Body of pancreas (tissue), 4 donors: ENCODE data around the gene ATP2B2. TPM values are rescaled to one million over a fixed set of nuclear protein-coding genes. Genes with fewer than 3 reads are reported as not detected.

Experiments
- ATAC-seq: fragments of 150-250 bp; one replicate; pipeline ENCODE4 v1.9.1; 2016
- DNase-seq, 4 donors: peaks; one replicate each; pipeline ENCODE4 v3.0.0-alpha.2; 2019
- H3K27ac ChIP-seq, 4 donors: fragments of 200-600 bp; sonication (generic); 1 replicate in 3 of 4; 2 replicates in 1 of 4; pipeline versions ENCODE4 v1.5.1 to v1.6.1; 2016 to 2019; ENCODE audit warnings: mild to moderate bottlenecking in 1 of 4, mixed read lengths in 1 of 4, moderate library complexity in 1 of 4
- H3K27me3 ChIP-seq, 2 donors: fragments of 200-600 bp; sonication (generic); one replicate each; pipeline ENCODE4 v1.6.0; 2016; ENCODE audit warnings: mild to moderate bottlenecking in 1 of 2
- H3K36me3 ChIP-seq, 2 donors: fragments of 200-600 bp; sonication (generic); replicated peaks in 1 of 2; 2 replicates each; pipeline ENCODE4 v1.5.1; 2016; ENCODE audit warnings: low read depth in 2 of 2; ENCODE audit not compliant: insufficient read depth in 1 of 2
- H3K4me1 ChIP-seq: fragments of 200-600 bp; sonication (generic); one replicate; pipeline ENCODE4 v1.6.0; 2016
- H3K4me3 ChIP-seq, 2 donors: fragments of 200-600 bp; sonication (generic); 1 replicate in 1 of 2; 2 replicates in 1 of 2; pipeline ENCODE4 v1.5.1; 2016 to 2019
- H3K9me3 ChIP-seq, 3 donors: fragments of 200-600 bp; sonication (generic); 1 replicate in 2 of 3; 2 replicates in 1 of 3; pipeline ENCODE4 v1.5.1; 2016
- CTCF ChIP-seq, 7 experiments: fragments of 450-650 bp in 4 of 7; fragments of 200-600 bp in 3 of 7; sonication (generic) in 3 of 7; IDR thresholded peaks; one replicate each; pipeline ENCODE4 v1.5.1; 2016 to 2019; ENCODE audit warnings: antibody characterized with exemption in 7 of 7
- POLR2A ChIP-seq, 3 donors: fragments of 450-650 bp; IDR thresholded peaks; one replicate each; pipeline ENCODE4 v1.6.1; 2016; ENCODE audit warnings: antibody characterized with exemption in 3 of 3, mild to moderate bottlenecking in 2 of 3
- WGBS, 2 donors: methylation state at CpG; one replicate each; pipeline ENCODE4 v1.1.5; 2017; 5-methylcytosine and 5-hydroxymethylcytosine counted together
- intact Hi-C: fragments of 100-400 bp; cut with DNase I; formaldehyde crosslinking; loops from one replicate; pipeline ENCODE4 v1.15.1; 2023
- total RNA-seq, 2 donors: library from RNA; depleted of rRNA; stranded (reverse); fragments of >200 nt; gene quantifications; one replicate each; pipeline ENCODE4 v1.1.0, GENCODE V29; 2016

Gene ATP2B2
- total RNA-seq, 2 donors from 2014 or later, result 0.52 TPM; not detected in 1

DNA sequence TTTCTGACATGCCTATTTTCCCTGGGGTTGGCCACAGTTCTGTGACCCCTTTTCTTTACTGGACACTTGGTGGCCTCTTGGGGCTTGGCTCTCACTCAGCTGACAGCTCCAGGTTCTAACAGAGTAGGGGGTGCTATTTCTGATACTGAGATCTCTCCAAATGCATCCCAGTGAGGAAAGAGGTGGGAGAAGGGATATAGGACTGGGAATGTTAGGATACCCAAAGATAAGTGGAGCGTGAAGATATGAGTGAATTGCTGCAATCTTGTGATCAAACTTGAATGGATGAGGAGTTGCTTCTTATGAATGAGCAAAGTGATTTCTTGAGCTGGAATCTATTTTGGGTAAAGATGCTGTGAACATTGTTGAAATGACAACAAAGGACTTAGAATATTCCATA is 74.6 kb downstream of the ATP2B2 start:
- WGBS, 2 donors, result 88 to 95% methylated on average over 1 of the region's 1 CpG
- H3K4me1 ChIP-seq, result no peaks in the 10 kb centered on the region
- no peak for TF ChIP-seq CTCF (IDR thresholded peaks at IDR 0.05)
- no peak for TF ChIP-seq POLR2A (IDR thresholded peaks at IDR 0.05)
- H3K27ac ChIP-seq, result no peak overlapping the region
- DNase-seq (no peak), ATAC-seq (no peak)
- H3K4me3 ChIP-seq, result no peak overlapping the region
- no peaks in the 10 kb centered on the region for H3K27me3 ChIP-seq
- H3K9me3 ChIP-seq, result no peaks in the 10 kb centered on the region
- H3K36me3 ChIP-seq, result no peaks in the 10 kb centered on the region
- intact Hi-C loops, result no loop called here

GRCh38 chr3:10428406-10429091 is 76.8 kb downstream of the ATP2B2 start:
- Histone ChIP-seq H3K27ac (no peak overlapping the region), H3K36me3 (no peaks in the 10 kb centered on the region), H3K9me3 (no peaks in the 10 kb centered on the region), H3K4me1 (no peaks in the 10 kb centered on the region), H3K27me3 (no peaks in the 10 kb centered on the region), H3K4me3 (no peak overlapping the region)
- DNase-seq (peak in 1 of 4 donors; percentile 3), ATAC-seq (no peak)
- intact Hi-C loops, result no loop called here
- TF ChIP-seq POLR2A (IDR thresholded peaks at IDR 0.05), result no peak
- WGBS, 2 donors, result 55 to 56% methylated on average over 10 to 12 of the region's 12 CpGs

- no peaks in the 10 kb centered on the region for H3K36me3 ChIP-seq
- ATAC-seq (no peak), DNase-seq (no peak)
- intact Hi-C loops, result no loop called here
- no peak overlapping the region for H3K27ac ChIP-seq
- WGBS, 2 donors, result 62 to 73% methylated on average over 15 of the region's 15 CpGs
- no peak overlapping the region for H3K4me3 ChIP-seq
- TF ChIP-seq CTCF (IDR thresholded peaks at IDR 0.05) (no peak), POLR2A (IDR thresholded peaks at IDR 0.05) (no peak)
- H3K4me1 ChIP-seq, result no peaks in the 10 kb centered on the region
- H3K9me3 ChIP-seq, result no peaks in the 10 kb centered on the region
- H3K27me3 ChIP-seq, result no peaks in the 10 kb centered on the region
These were observed 78.8 kb downstream of the ATP2B2 start for GRCh38 chr3:10426346-10427220.

DNA sequence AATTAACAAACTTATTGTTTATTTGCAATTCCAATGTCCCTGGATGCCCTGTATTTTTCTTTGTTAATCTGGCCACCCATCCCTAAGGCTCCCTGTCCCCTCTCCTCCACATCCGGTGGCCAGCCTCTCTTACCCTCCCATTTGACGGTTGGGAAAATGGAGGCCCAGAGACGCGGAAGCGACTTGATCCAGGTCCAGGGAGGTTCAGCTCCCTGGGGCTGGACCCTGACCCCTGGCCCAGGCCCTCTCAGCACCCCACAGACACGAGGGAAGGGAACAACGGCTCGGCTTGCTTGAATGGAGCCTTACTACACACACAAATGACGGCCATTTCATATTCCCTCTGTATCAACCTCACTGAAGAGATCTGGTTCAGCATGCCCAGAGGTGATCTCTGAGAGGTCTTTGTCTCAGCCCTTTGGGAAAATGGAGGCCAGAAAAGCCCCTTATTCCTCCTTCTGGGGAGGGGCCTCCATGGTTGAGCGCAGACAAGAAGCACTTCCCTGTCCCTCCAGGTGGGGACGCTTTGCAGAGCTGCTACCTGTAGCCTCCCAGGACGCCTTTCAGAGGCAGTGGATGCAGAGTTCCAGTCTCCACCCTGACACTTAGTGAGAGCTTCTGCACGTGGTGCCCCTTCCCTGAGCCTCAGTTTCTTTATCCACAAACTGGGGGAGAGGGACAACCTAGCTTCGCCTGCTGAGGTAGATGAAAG is 82.1 kb downstream of the ATP2B2 start:
- 65 to 68% methylated on average over 14 of the region's 14 CpGs for WGBS, 2 donors

More for the DNA sequence above, 82.1 kb downstream of the ATP2B2 start:
- TF ChIP-seq POLR2A (IDR thresholded peaks at IDR 0.05), result no peak
- no peak for TF ChIP-seq CTCF (IDR thresholded peaks at IDR 0.05)
- Histone ChIP-seq H3K27me3 (no peaks in the 10 kb centered on the region), H3K9me3 (no peaks in the 10 kb centered on the region), H3K4me1 (no peaks in the 10 kb centered on the region), H3K4me3 (no peak overlapping the region), H3K27ac (no peak overlapping the region), H3K36me3 (no peaks in the 10 kb centered on the region)
- DNase-seq (no peak), ATAC-seq (no peak)
- intact Hi-C loops, result no loop called here
